Memory B cell (primary cell): Measurements from ENCODE around the gene MAGI1.

Source experiments
- ATAC-seq: fragments of 150-1000 bp; cut with Tn5 transposase; 2 replicates; pipeline ENCODE4 v1.10.0; 2021; ENCODE audit warnings: low read depth, mild to moderate bottlenecking, moderate library complexity
- DNase-seq, 2 donors: peaks; one replicate each; pipeline ENCODE4 v3.0.0; 2022; ENCODE audit warnings: low spot score in 2 of 2
- H3K27ac Mint-ChIP-seq: one replicate; pipeline ENCODE4 v1.8.0; 2022; ENCODE audit warnings: mild to moderate bottlenecking, moderate library complexity, mixed read lengths
- H3K27me3 Mint-ChIP-seq: one replicate; pipeline ENCODE4 v1.8.0; 2022; ENCODE audit warnings: mixed read lengths
- H3K36me3 Mint-ChIP-seq: one replicate; pipeline ENCODE4 v1.8.0; 2022; ENCODE audit warnings: mild to moderate bottlenecking, mixed read lengths
- H3K4me1 Mint-ChIP-seq: one replicate; pipeline ENCODE4 v1.8.0; 2022; ENCODE audit warnings: mixed read lengths
- H3K4me3 Mint-ChIP-seq: one replicate; pipeline ENCODE4 v1.8.0; 2022; ENCODE audit warnings: mild to moderate bottlenecking, moderate library complexity, mixed read lengths
- H3K9me3 Mint-ChIP-seq: one replicate; pipeline ENCODE4 v1.8.0; 2022; ENCODE audit warnings: mixed read lengths

MAGI1 gene

GRCh38 chr3:65808824-65809223 lies 229.9 kb downstream of the MAGI1 start:
- Mint-ChIP-seq H3K27me3 (no peaks in the 10 kb centered on the region), H3K4me1 (no peaks in the 10 kb centered on the region), H3K27ac (no peak overlapping the region), H3K4me3 (no peak overlapping the region), H3K36me3 (no peaks in the 10 kb centered on the region), H3K9me3 (peaks cover 6% of the 10 kb centered on the region)
- no peak for DNase-seq
- no peak for ATAC-seq

DNA sequence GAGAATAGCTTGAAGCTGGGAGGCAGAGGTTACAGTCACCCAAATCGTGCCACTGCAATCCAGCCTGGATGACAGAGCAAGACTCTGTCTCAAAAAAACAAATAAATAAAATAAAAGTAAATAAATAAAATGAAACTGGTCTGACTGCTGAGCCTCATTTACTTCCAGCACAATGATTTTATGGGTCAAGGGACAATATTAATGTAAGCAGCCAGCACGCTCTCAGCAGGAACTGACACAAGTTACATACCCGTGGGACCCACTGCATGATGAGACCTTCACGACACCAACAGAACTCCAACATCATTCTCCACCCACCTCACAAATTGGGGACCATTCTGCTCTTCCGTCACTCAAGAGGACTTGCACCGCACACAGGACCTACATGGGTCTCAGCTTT lies 230.3 kb downstream of the MAGI1 start:
- no peak overlapping the region for H3K4me3 Mint-ChIP-seq
- ATAC-seq (no peak), DNase-seq (no peak)
- no peaks in the 10 kb centered on the region for H3K4me1 Mint-ChIP-seq
- H3K27me3 Mint-ChIP-seq, result no peaks in the 10 kb centered on the region
- H3K27ac Mint-ChIP-seq, result no peak overlapping the region
- H3K36me3 Mint-ChIP-seq, result no peaks in the 10 kb centered on the region
- H3K9me3 Mint-ChIP-seq, result peaks cover 6% of the 10 kb centered on the region

- Mint-ChIP-seq H3K9me3 (peaks cover 5% of the 10 kb centered on the region), H3K36me3 (no peaks in the 10 kb centered on the region), H3K4me1 (no peaks in the 10 kb centered on the region), H3K4me3 (no peak overlapping the region), H3K27me3 (no peaks in the 10 kb centered on the region), H3K27ac (no peak overlapping the region)
- ATAC-seq (no peak), DNase-seq (no peak)
Measured at GRCh38 chr3:65807225-65807624, 231.5 kb downstream of the MAGI1 start.

DNA sequence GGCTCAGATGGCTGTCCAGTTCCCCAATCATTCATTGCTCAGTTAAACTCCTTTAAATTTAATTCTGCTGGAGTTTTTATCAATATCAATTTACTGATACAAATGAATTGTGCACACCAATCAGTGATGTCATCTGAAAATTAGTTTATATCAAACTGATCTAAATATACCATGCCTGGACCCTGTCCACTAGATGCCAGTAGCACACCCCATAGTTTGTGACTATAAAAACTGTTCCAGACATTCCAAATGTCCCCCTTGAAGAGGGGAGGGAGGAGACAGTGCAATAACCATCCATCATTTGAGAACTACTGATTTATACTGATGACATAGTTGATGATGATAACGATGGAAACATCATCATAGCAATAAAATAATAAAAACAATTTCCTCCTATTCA lies 232.1 kb downstream of the MAGI1 start:
- Mint-ChIP-seq H3K27ac (no peak overlapping the region), H3K27me3 (no peaks in the 10 kb centered on the region), H3K4me1 (no peaks in the 10 kb centered on the region), H3K4me3 (no peak overlapping the region), H3K36me3 (no peaks in the 10 kb centered on the region), H3K9me3 (peaks cover 5% of the 10 kb centered on the region)
- no peak for ATAC-seq
- DNase-seq, result no peak

GRCh38 chr3:65796676-65797075 lies 242.0 kb downstream of the MAGI1 start:
- ATAC-seq (no peak), DNase-seq (no peak)
- no peaks in the 10 kb centered on the region for H3K9me3 Mint-ChIP-seq
- no peaks in the 10 kb centered on the region for H3K4me1 Mint-ChIP-seq
- no peaks in the 10 kb centered on the region for H3K36me3 Mint-ChIP-seq
- H3K4me3 Mint-ChIP-seq, result no peak overlapping the region
- H3K27ac Mint-ChIP-seq, result no peak overlapping the region
- no peaks in the 10 kb centered on the region for H3K27me3 Mint-ChIP-seq

GRCh38 chr3:65795166-65795565 lies 243.6 kb downstream of the MAGI1 start:
- no peak for ATAC-seq
- no peak overlapping the region for H3K4me3 Mint-ChIP-seq

DNA sequence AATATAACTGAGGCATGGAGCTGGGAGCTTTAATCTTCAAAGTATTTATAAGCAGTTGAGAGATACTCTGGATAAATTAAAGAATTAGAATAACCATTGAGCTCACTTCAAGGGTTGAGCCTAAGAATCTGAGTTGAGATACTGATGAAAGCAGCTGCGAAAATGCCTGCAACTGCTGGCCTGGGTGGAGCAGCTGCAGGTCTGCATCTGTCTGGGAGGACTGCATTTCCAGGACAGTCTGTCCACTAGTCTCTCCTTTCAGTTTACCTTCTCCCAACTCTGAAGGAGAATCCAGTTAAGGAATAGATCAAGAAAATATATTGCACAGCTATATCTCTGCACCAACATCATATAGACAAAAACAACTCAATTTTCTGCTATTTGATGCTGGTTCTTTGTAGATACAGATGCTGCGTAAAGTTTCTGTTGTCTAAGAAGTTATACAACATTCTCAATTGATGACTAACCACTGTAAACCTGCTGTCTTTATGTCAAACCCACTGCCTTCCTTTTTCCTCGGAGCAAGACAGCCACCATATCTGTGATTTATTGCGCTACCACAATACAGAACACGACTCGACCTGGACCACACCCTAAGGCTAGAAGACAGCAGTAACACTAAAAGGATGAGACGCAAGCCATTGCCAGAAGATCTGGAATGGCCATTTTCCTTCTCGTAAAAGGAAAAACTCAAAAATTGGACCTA lies 245.1 kb downstream of the MAGI1 start:
- Mint-ChIP-seq H3K4me1 (no peaks in the 10 kb centered on the region), H3K27ac (no peak overlapping the region), H3K4me3 (no peak overlapping the region), H3K36me3 (no peaks in the 10 kb centered on the region), H3K27me3 (no peaks in the 10 kb centered on the region), H3K9me3 (no peaks in the 10 kb centered on the region)
- no peak for ATAC-seq
- no peak for DNase-seq

More at GRCh38 chr3:65795166-65795565, 243.6 kb downstream of the MAGI1 start:
- Mint-ChIP-seq H3K9me3 (no peaks in the 10 kb centered on the region), H3K4me1 (no peaks in the 10 kb centered on the region), H3K27ac (no peak overlapping the region), H3K36me3 (no peaks in the 10 kb centered on the region), H3K27me3 (no peaks in the 10 kb centered on the region)
- DNase-seq, result no peak

GRCh38 chr3:65788461-65788860 lies 250.3 kb downstream of the MAGI1 start:
- Mint-ChIP-seq H3K9me3 (peaks cover 1% of the 10 kb centered on the region), H3K4me3 (no peak overlapping the region), H3K4me1 (no peaks in the 10 kb centered on the region), H3K27ac (no peak overlapping the region), H3K27me3 (no peaks in the 10 kb centered on the region), H3K36me3 (no peaks in the 10 kb centered on the region)
- ATAC-seq, result no peak
- no peak for DNase-seq

DNA sequence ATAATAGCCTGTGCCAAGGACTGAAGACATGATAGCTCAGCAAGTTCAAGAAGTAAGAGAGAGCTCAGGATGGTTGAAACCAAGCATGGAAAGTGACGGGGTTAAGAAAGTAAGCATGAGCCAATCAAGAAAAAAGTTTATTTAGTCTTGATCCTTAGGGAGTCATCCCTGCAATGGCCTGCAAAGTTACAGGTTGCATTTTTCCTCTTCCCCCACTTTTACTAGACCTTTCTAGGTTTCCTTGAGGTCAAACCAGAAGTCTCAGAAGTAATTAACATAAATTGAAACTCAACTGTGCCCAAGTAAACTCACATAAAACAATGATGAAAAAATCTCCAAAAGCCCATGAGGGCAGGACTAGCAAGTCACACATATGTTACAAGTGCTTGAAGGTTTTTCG lies 250.9 kb downstream of the MAGI1 start:
- no peak overlapping the region for H3K27ac Mint-ChIP-seq
- DNase-seq (no peak), ATAC-seq (no peak)
- H3K9me3 Mint-ChIP-seq, result peaks cover 1% of the 10 kb centered on the region
- H3K36me3 Mint-ChIP-seq, result no peaks in the 10 kb centered on the region
- no peaks in the 10 kb centered on the region for H3K27me3 Mint-ChIP-seq
- H3K4me3 Mint-ChIP-seq, result no peak overlapping the region
- H3K4me1 Mint-ChIP-seq, result no peaks in the 10 kb centered on the region

DNA sequence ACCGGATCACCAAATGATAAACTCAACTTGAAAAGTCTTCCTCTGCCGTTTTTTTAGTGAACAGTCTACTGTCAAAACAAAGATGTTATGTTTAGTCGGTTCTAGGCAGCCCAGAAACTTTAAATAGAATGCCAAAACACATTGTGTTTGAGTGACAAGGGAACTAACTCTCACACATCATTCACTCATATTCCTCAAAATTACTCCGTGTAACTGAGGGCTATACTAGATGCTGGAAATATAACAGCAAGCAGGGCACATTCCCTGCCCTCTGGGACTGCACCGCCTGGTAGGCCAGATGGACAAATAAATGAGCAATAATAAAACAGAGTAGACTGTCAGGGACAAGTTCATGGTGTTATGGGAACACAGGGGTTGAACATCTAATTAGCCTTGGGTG lies 251.4 kb downstream of the MAGI1 start:
- no peaks in the 10 kb centered on the region for H3K27me3 Mint-ChIP-seq
- peaks cover 1% of the 10 kb centered on the region for H3K9me3 Mint-ChIP-seq
- H3K36me3 Mint-ChIP-seq, result no peaks in the 10 kb centered on the region
- H3K4me3 Mint-ChIP-seq, result no peak overlapping the region
- no peaks in the 10 kb centered on the region for H3K4me1 Mint-ChIP-seq
- H3K27ac Mint-ChIP-seq, result no peak overlapping the region
- ATAC-seq (no peak), DNase-seq (no peak)

DNA sequence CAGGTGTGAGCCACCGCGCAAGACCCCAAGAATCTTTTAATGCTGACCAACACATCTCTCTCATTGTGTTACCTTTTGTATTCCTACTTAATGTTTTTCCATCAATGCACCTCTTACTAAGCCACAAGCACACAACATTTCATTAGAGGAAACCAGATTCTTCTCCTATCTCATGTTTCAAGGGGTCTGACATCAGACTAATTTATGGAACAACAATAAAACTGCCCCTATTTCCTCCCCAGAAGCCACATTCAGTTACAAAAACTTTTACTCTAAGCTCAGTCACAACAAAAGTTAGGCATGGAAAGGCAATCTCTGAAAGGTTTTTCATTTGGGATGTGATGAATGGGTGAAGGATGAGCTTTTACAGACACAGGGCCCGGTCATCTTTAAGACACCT lies 251.8 kb downstream of the MAGI1 start:
- Mint-ChIP-seq H3K27ac (no peak overlapping the region), H3K36me3 (no peaks in the 10 kb centered on the region), H3K4me1 (no peaks in the 10 kb centered on the region), H3K27me3 (no peaks in the 10 kb centered on the region), H3K4me3 (no peak overlapping the region), H3K9me3 (peaks cover 1% of the 10 kb centered on the region)
- no peak for ATAC-seq
- DNase-seq, result no peak

GRCh38 chr3:65785065-65785645 lies 253.6 kb downstream of the MAGI1 start:
- Mint-ChIP-seq H3K27me3 (no peaks in the 10 kb centered on the region), H3K4me1 (no peaks in the 10 kb centered on the region), H3K27ac (no peak overlapping the region), H3K4me3 (no peak overlapping the region), H3K36me3 (no peaks in the 10 kb centered on the region), H3K9me3 (peaks cover 1% of the 10 kb centered on the region)
- ATAC-seq, result no peak
- no peak for DNase-seq

GRCh38 chr3:65783117-65783516 lies 255.6 kb downstream of the MAGI1 start:
- ATAC-seq, result no peak
- no peaks in the 10 kb centered on the region for H3K36me3 Mint-ChIP-seq
- H3K4me1 Mint-ChIP-seq, result no peaks in the 10 kb centered on the region
- H3K27ac Mint-ChIP-seq, result no peak overlapping the region
- peaks cover 1% of the 10 kb centered on the region for H3K9me3 Mint-ChIP-seq
- no peak for DNase-seq
- H3K27me3 Mint-ChIP-seq, result no peaks in the 10 kb centered on the region
- H3K4me3 Mint-ChIP-seq, result no peak overlapping the region

- Mint-ChIP-seq H3K27me3 (no peaks in the 10 kb centered on the region), H3K36me3 (no peaks in the 10 kb centered on the region), H3K4me3 (no peak overlapping the region), H3K27ac (no peak overlapping the region), H3K4me1 (no peaks in the 10 kb centered on the region), H3K9me3 (no peaks in the 10 kb centered on the region)
- DNase-seq (no peak), ATAC-seq (no peak)
Measured at GRCh38 chr3:65781594-65781993, 257.1 kb downstream of the MAGI1 start.

- no peaks in the 10 kb centered on the region for H3K4me1 Mint-ChIP-seq
- no peak overlapping the region for H3K4me3 Mint-ChIP-seq
- no peak for DNase-seq
- no peak overlapping the region for H3K27ac Mint-ChIP-seq
- ATAC-seq, result no peak
- no peaks in the 10 kb centered on the region for H3K27me3 Mint-ChIP-seq
- no peaks in the 10 kb centered on the region for H3K36me3 Mint-ChIP-seq
- no peaks in the 10 kb centered on the region for H3K9me3 Mint-ChIP-seq
Measured at GRCh38 chr3:65779390-65779789, 259.3 kb downstream of the MAGI1 start.
